Hepatocyte (in vitro differentiated cells): ENCODE measurements around the gene HSPB2. TPM values are rescaled to one million over a fixed set of nuclear protein-coding genes. Genes with fewer than 3 reads are reported as not detected.
A peak's percentile ranks its signal among the peaks of the same experiment; 100 is the strongest.

ENCODE experiments used
- DNase-seq: peaks from one replicate; pipeline ENCODE4 v3.0.0-alpha.2; 2016; ENCODE audit warnings: low spot score
- H2AFZ ChIP-seq: fragments of 200-600 bp; sonication (generic); 2 replicates; pipeline ENCODE4 v1.6.0; 2016; ENCODE audit warnings: antibody characterized with exemption, mild to moderate bottlenecking
- H3K27ac ChIP-seq: fragments of 200-600 bp; sonication (generic); 2 replicates; pipeline ENCODE4 v1.5.1; 2016; ENCODE audit warnings: mild to moderate bottlenecking
- H3K27me3 ChIP-seq: fragments of 200-600 bp; sonication (generic); 2 replicates; pipeline ENCODE4 v1.6.1; 2016
- H3K36me3 ChIP-seq: fragments of 200-600 bp; sonication (generic); replicated peaks from 2 replicates; pipeline ENCODE4 v1.5.1; 2016; ENCODE audit warnings: low read depth; ENCODE audit not compliant: insufficient read depth
- H3K4me1 ChIP-seq: fragments of 200-600 bp; sonication (generic); 2 replicates; pipeline ENCODE4 v1.5.1; 2016; ENCODE audit warnings: mild to moderate bottlenecking, moderate library complexity; ENCODE audit not compliant: insufficient read depth
- H3K4me2 ChIP-seq: fragments of 200-600 bp; sonication (generic); 2 replicates; pipeline ENCODE4 v1.6.0; 2016
- H3K4me3 ChIP-seq: fragments of 200-600 bp; sonication (generic); 2 replicates; pipeline ENCODE4 v1.5.1; 2016; ENCODE audit warnings: mild to moderate bottlenecking
- H3K79me2 ChIP-seq: fragments of 200-600 bp; sonication (generic); 2 replicates; pipeline ENCODE4 v1.6.0; 2017; ENCODE audit warnings: mild to moderate bottlenecking
- H3K9me2 ChIP-seq: fragments of 200-600 bp; sonication (generic); replicated peaks from 2 replicates; pipeline ENCODE4 v1.6.0; 2017; ENCODE audit warnings: mild to moderate bottlenecking; ENCODE audit not compliant: insufficient read depth
- H3K9me3 ChIP-seq: fragments of 200-600 bp; sonication (generic); 2 replicates; pipeline ENCODE4 v1.5.1; 2016; ENCODE audit warnings: low read depth, mild to moderate bottlenecking
- H4K20me1 ChIP-seq: fragments of 200-600 bp; sonication (generic); 2 replicates; pipeline ENCODE4 v1.6.0; 2016; ENCODE audit warnings: mild to moderate bottlenecking; ENCODE audit not compliant: insufficient read depth, poor library complexity, severe bottlenecking
- EZH2 ChIP-seq: fragments of 200-600 bp; sonication (generic); IDR thresholded peaks from 2 replicates; pipeline ENCODE4 v1.6.1; 2016; ENCODE audit warnings: antibody characterized with exemption, mild to moderate bottlenecking, borderline replicate concordance
- EZH2phosphoT487 ChIP-seq: fragments of 200-600 bp; sonication (generic); IDR thresholded peaks from one replicate; pipeline ENCODE4 v1.6.1; 2018; ENCODE audit warnings: antibody characterized with exemption, mild to moderate bottlenecking, low read depth, moderate library complexity; ENCODE audit not compliant: unreplicated experiment, severe bottlenecking
- WGBS: methylation state at CpG from one replicate; pipeline ENCODE4 v1.1.6; 2016; ENCODE audit warnings: low lambda C conversion rate; ENCODE audit errors: missing lambda C conversion rate; 5-methylcytosine and 5-hydroxymethylcytosine counted together
- polyA plus RNA-seq: library from polyadenylated mRNA; unstranded; fragments of >200 nt; fragmentation: Nextera tagmentation; extraction: Ambion mirVana; gene quantifications from 2 replicates; pipeline ENCODE4 v1.2.1, GENCODE V29; 2016
- total RNA-seq: library from RNA; depleted of rRNA; stranded (reverse); fragments of >200 nt; gene quantifications from 2 replicates; pipeline ENCODE4 v1.2.3, GENCODE V29; 2014
- TF ChIP-seq, protein P1 (sequence below): fragments of 200-600 bp; sonication (generic); IDR thresholded peaks from 2 replicates; pipeline ENCODE4 v1.5.1; 2016; ENCODE audit warnings: antibody characterized with exemption, mild to moderate bottlenecking; ENCODE audit not compliant: poor library complexity

HSPB2 gene
- total and polyA plus RNA-seq, 2 experiments from 2014 or later = 0.29 TPM; not detected in 1

DNA sequence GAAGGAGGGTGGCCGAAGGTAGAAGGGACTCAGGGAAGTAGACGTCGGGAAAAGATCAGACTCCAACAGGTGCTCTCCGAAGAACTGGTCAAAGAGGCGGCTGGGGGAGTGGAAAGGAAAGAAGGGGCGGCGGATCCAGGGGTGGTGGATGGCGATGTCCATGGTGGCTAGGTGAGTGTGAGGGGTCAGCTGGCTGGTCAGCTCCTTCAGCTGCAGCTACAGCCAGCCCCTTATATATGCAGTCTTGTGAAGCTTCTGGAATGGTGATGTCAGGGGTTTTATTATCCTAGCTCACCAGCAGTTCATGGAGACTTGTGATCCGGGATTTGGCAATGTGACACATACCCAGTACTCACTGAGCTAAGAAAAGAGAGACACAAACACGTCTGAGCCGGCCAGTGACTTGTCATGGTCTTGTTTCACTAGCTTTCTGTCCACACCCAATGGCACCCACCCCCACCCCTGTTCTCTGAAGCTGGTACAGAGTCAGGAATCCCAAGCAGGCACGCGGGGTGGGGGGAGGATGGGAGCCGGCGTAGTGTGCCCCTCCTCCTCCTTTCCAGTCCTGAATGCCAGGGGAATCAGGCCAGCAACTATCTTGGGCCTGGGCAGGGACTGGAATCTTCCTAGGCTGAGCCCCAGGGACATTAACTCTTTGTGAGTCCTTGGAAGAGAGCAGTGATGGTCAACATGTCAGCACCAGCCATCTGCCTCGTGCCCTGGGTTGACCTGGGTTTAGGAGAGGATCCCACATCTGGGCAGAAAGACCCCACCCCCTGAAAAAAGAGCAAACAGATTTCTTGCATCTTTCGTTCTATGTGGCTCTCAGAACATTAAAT is 752 bp upstream of the HSPB2 start, which contains the start of gene CRYAB:
Gene CRYAB (minus strand): TSS at position 208 of the 839 bp plus-strand sequence. CDS start 46 bp downstream, at position 162.
- Histone ChIP-seq H4K20me1 (no peaks in the 10 kb centered on the region), H3K4me3 (no peak within 1 kb of the TSS), H3K4me2 (peak within 1 kb of the TSS; percentile 53), H2AFZ (peak within 1 kb of the TSS; percentile 18), H3K9me3 (no peaks in the 10 kb centered on the region), H3K36me3 (no peaks in the 10 kb centered on the region), H3K79me2 (no peaks in the 10 kb centered on the region), H3K27ac (peak within 1 kb of the TSS; percentile 63), H3K9me2 (no peaks in the 10 kb centered on the region), H3K27me3 (no peaks in the 10 kb centered on the region), H3K4me1 (peaks cover 22% of the 10 kb centered on the region)
- 60% methylated on average over 16 of the region's 17 CpGs for WGBS
- TF ChIP-seq, protein P1, sequence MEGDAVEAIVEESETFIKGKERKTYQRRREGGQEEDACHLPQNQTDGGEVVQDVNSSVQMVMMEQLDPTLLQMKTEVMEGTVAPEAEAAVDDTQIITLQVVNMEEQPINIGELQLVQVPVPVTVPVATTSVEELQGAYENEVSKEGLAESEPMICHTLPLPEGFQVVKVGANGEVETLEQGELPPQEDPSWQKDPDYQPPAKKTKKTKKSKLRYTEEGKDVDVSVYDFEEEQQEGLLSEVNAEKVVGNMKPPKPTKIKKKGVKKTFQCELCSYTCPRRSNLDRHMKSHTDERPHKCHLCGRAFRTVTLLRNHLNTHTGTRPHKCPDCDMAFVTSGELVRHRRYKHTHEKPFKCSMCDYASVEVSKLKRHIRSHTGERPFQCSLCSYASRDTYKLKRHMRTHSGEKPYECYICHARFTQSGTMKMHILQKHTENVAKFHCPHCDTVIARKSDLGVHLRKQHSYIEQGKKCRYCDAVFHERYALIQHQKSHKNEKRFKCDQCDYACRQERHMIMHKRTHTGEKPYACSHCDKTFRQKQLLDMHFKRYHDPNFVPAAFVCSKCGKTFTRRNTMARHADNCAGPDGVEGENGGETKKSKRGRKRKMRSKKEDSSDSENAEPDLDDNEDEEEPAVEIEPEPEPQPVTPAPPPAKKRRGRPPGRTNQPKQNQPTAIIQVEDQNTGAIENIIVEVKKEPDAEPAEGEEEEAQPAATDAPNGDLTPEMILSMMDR = no peak
- no peak for TF ChIP-seq EZH2
- no peak for TF ChIP-seq EZH2phosphoT487
- DNase-seq = peak; percentile 88

GRCh38 chr11:111913031-111913861 is 712 bp downstream of the HSPB2 start:
- no peaks in the 10 kb centered on the region for H3K9me3 ChIP-seq
- no peak overlapping the region for H2AFZ ChIP-seq
- peaks cover 28% of the 10 kb centered on the region for H3K4me1 ChIP-seq
- H3K4me3 ChIP-seq = no peak overlapping the region
- H3K36me3 ChIP-seq = no peaks in the 10 kb centered on the region
- TF ChIP-seq, protein P1 = no peak
- no peak for TF ChIP-seq EZH2
- WGBS = 93% methylated on average over 21 of the region's 24 CpGs
- no peaks in the 10 kb centered on the region for H3K27me3 ChIP-seq
- DNase-seq = no peak
- no peak overlapping the region for H3K27ac ChIP-seq
- no peaks in the 10 kb centered on the region for H3K9me2 ChIP-seq
- H4K20me1 ChIP-seq = no peaks in the 10 kb centered on the region
- no peak overlapping the region for H3K4me2 ChIP-seq
- no peaks in the 10 kb centered on the region for H3K79me2 ChIP-seq

- no peak overlapping the region for H3K4me3 ChIP-seq
- no peak for DNase-seq
- 58% methylated on average over 4 of the region's 4 CpGs for WGBS
- no peaks in the 10 kb centered on the region for H3K79me2 ChIP-seq
- H4K20me1 ChIP-seq = no peaks in the 10 kb centered on the region
- H3K4me1 ChIP-seq = peaks cover 32% of the 10 kb centered on the region
- no peaks in the 10 kb centered on the region for H3K9me2 ChIP-seq
- H3K9me3 ChIP-seq = no peaks in the 10 kb centered on the region
- no peaks in the 10 kb centered on the region for H3K27me3 ChIP-seq
- no peak overlapping the region for H2AFZ ChIP-seq
- no peaks in the 10 kb centered on the region for H3K36me3 ChIP-seq
- H3K27ac ChIP-seq = no peak overlapping the region
- H3K4me2 ChIP-seq = no peak overlapping the region
- TF ChIP-seq, protein P1 = no peak
- no peak for TF ChIP-seq EZH2
- no peak for TF ChIP-seq EZH2phosphoT487
These were observed 1.5 kb downstream of the HSPB2 start for GRCh38 chr11:111913997-111914396.
